ENCODE measurements around the gene DIS3.
"Not testable (repeated sequence)": the region's sequence is repeated elsewhere in the genome, so short reads cannot be mapped to it uniquely, and the experiment has no call there.

Gene DIS3

DNA sequence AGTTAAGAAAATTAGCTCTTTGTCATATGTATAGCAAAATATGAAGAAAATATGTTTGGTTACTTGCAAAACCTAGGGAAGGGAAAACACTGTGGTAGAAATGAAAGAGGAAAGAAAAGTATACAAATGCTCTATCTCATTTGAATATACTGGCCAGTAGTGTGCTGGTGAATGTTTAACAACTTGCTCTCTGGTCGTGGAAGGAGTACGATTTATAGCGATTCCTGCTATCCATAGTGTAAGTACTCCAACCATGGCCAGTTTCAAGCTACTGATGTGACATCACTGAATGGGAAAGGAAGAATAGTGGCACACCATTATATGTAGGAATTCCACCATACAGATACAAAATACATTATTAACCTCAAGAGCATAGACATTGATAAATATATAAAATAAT is 44.7 kb downstream of the DIS3 start:
- no peak for DNase-seq

DNA sequence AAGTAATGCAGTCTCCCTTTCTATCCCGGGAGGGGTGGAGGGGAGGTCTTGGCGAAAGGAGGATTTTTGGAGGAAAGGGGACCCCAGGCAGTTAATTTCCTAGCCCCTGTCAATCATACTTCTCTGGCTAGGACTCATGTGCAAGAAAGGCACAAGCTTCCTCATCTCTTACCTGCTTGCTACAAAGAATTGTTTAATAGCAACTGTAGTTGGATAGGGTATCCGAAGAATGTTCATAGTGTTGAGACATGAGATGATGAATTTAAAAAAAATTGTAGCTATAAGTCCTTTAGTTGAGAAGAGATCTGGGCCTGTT is 53.5 kb downstream of the DIS3 start:
- no peak for DNase-seq

DNA sequence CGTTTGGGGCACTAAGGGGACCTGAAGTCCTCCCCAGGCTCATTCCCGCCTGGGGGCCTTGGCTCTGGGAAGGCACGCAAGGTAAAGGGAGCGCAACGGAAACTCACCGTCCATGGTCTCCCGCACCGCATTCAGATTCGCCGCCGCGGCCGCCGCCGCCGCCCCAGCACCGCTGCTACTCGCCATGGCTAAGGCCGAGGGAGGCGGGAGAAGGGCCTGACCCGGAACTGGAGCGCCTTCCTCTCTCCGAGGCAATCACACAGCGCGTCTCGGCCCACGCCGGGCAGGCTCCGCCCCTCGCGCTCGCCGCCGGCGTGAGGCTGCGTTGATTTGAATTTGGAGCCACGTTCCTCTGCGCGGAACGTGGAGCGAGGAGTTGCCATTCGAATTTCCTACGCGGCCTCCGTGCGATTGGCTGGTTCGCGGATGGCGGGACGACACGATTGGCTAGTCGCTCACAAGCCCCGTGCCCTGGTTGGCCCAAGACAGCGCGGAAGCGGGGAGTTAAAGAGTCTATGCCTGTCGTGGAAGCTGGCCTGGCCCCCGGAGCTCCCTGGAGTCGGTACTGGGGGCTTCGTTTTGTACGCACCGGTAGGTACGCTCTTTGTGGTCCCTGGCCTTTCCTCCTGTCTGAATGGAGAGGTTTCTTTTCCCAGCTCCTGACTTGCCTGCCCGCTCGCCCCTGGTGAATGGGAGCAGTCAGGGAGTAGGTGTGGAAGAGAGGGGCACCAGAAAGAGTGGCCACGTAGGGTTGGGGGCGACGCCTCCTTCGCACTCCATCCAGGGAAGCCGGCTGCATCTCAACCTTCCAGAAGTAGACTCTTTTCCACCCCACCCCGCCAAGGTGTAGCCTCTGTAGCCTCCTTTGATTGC is 54.0 kb downstream of the DIS3 start, which contains the start of the genes BORA and MZT1:
Gene BORA (plus strand): TSS at position 507 of the 873 bp plus-strand sequence. CDS start 1,018 bp downstream, outside the sequence.
Gene MZT1 (minus strand): TSS at position 213 of the 873 bp plus-strand sequence. CDS start 27 bp downstream, at position 186.
- peak; percentile 99 for DNase-seq

DNA sequence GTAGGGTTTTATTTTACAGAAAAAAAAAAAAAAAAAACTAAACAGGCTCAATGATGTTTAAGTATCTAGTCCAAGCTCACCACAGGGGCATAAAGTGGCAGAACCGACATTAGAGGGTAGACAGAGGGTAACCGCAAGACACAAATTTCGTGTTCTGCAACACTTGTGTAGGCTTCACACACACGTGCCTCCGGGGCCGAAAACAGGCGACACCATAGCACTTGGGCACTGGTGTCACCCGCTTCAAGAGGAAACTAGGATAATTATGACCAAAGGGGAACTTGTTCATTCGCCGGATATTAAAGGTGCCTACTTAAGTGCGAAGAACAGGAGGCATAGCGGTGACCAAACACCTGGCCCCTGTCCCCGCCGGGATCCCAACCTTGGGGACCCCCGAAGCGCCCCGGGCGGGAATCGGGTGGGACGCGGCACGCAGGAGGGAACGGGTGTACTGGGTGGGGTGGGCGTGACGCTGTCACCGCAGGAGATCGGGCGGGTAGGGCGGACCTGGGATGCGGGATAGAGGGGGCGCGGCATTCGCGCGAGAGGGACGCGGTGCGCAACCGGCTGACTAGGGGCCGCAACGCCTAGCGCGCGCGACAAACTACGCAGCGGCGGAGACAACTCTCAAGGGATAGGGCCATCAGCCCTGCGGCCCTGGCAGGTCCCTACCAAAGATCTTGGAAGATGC is 54.8 kb downstream of the DIS3 start:
- DNase-seq, result peak; percentile 48

DNA sequence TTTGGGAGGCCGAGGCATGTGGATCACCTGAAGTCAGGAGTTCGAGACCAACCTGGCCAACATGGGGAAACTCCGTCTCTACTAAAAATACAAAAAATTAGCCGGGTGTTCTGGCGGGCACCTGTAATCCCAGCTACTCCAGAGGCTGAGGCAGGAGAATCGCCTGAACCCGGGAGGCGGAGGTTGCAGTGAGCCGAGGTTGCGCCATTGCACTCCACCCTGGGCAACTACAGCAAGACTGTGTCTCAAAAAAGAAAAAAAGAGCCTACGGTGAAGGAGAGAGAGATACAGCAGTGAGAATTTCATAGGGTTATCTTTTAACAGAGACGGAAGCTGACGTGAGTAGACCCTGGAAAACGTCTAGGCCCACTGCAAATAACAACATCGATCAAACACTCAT is 55.5 kb downstream of the DIS3 start:
- not testable (repeated sequence) for DNase-seq

DNA sequence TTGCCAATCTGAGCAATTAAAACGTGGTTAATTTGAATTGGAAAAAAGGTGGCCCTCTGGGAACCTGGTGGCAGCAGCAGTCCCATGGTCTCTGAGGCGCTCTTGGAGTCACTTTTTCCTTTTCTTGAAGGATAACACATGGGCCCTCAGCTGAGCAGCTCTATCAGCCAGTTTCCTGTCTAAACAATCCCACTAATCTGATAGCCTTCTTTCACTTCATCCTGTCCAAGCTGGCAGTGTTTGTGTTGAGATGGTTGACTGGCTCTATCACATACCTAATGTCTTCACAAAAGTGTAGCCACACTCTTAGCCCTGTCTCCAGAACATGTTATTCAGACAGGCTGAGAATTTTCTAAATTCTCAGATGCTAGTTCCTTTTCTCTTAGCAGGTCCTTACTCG is 64.9 kb downstream of the DIS3 start:
- no peak for DNase-seq

Data from NCI-H1092 treated with DMSO at 0.1 percent for 48 hours (cell line).